ENCODE measurements around the gene SNRPB. TPM values are rescaled to one million over a fixed set of nuclear protein-coding genes. Genes with fewer than 3 reads are reported as not detected.

The SNRPB gene
- total and polyA plus RNA-seq, 2 of the 13 experiments (the other 11 are each of a cell fraction or from before 2014, with no cell fraction given), result 473 to 844 TPM

- TF ChIP-seq STAT6 (CRISPR knock-in tag; IDR thresholded peaks at IDR 0.05; ENCODE audit: borderline replicate concordance) (peak; percentile 100), MXD4 (CRISPR knock-in tag; IDR thresholded peaks at IDR 0.05) (peak; percentile 99), ZNF746 (CRISPR knock-in tag; IDR thresholded peaks at IDR 0.05) (peak; percentile 92), MLXIP (CRISPR knock-in tag; IDR thresholded peaks at IDR 0.05; ENCODE audit: borderline replicate concordance) (peak; percentile 87; the same call in 1 of the 2 replicates), CSRNP2 (CRISPR knock-in tag; conservative IDR thresholded peaks at IDR 0.05; ENCODE audit: low read depth) (no peak), ZNF138 (CRISPR knock-in tag; IDR thresholded peaks at IDR 0.05; ENCODE audit: low read depth) (peak; percentile 97), ZNF572 (CRISPR knock-in tag; IDR thresholded peaks at IDR 0.05) (no peak; the same call in none of the 2 replicates), GATA4 (IDR thresholded peaks at IDR 0.05; ENCODE audit: borderline replicate concordance, low read depth) (peak; percentile 92), MATR3 (CRISPR knock-in tag; IDR thresholded peaks at IDR 0.05) (no peak), MIER3 (CRISPR knock-in tag; IDR thresholded peaks at IDR 0.05; ENCODE audit: borderline replicate concordance) (peak; percentile 100), ZNF597 (CRISPR knock-in tag; IDR thresholded peaks at IDR 0.05) (no peak), ZC3H13 (CRISPR knock-in tag; IDR thresholded peaks at IDR 0.05) (peak; percentile 99), POGZ (CRISPR knock-in tag; IDR thresholded peaks at IDR 0.05) (peak; percentile 99), TMF1 (CRISPR knock-in tag; IDR thresholded peaks at IDR 0.05; ENCODE audit: low read depth) (peak; percentile 99)
- TF ChIP-seq, protein P1, sequence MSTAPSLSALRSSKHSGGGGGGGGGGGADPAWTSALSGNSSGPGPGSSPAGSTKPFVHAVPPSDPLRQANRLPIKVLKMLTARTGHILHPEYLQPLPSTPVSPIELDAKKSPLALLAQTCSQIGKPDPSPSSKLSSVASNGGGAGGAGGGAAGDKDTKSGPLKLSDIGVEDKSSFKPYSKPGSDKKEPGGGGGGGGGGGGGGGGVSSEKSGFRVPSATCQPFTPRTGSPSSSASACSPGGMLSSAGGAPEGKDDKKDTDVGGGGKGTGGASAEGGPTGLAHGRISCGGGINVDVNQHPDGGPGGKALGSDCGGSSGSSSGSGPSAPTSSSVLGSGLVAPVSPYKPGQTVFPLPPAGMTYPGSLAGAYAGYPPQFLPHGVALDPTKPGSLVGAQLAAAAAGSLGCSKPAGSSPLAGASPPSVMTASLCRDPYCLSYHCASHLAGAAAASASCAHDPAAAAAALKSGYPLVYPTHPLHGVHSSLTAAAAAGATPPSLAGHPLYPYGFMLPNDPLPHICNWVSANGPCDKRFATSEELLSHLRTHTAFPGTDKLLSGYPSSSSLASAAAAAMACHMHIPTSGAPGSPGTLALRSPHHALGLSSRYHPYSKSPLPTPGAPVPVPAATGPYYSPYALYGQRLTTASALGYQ (CRISPR knock-in tag; IDR thresholded peaks at IDR 0.05), result peak; percentile 92
- TF ChIP-seq, protein P2, sequence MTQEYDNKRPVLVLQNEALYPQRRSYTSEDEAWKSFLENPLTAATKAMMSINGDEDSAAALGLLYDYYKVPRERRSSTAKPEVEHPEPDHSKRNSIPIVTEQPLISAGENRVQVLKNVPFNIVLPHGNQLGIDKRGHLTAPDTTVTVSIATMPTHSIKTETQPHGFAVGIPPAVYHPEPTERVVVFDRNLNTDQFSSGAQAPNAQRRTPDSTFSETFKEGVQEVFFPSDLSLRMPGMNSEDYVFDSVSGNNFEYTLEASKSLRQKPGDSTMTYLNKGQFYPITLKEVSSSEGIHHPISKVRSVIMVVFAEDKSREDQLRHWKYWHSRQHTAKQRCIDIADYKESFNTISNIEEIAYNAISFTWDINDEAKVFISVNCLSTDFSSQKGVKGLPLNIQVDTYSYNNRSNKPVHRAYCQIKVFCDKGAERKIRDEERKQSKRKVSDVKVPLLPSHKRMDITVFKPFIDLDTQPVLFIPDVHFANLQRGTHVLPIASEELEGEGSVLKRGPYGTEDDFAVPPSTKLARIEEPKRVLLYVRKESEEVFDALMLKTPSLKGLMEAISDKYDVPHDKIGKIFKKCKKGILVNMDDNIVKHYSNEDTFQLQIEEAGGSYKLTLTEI (CRISPR knock-in tag; conservative IDR thresholded peaks at IDR 0.05), result no peak
Observed at GRCh38 chr20:2470423-2471193, at the start of gene SNRPB (continued).
